ENCODE results near the gene MAP7D1. TPM values are rescaled to one million over a fixed set of nuclear protein-coding genes. Genes with fewer than 3 reads are reported as not detected.
A peak's percentile ranks its signal among the peaks of the same experiment; 100 is the strongest.

The MAP7D1 gene
- 100 to 1,000 TPM; 122 to 133 TPM for total RNA-seq

DNA sequence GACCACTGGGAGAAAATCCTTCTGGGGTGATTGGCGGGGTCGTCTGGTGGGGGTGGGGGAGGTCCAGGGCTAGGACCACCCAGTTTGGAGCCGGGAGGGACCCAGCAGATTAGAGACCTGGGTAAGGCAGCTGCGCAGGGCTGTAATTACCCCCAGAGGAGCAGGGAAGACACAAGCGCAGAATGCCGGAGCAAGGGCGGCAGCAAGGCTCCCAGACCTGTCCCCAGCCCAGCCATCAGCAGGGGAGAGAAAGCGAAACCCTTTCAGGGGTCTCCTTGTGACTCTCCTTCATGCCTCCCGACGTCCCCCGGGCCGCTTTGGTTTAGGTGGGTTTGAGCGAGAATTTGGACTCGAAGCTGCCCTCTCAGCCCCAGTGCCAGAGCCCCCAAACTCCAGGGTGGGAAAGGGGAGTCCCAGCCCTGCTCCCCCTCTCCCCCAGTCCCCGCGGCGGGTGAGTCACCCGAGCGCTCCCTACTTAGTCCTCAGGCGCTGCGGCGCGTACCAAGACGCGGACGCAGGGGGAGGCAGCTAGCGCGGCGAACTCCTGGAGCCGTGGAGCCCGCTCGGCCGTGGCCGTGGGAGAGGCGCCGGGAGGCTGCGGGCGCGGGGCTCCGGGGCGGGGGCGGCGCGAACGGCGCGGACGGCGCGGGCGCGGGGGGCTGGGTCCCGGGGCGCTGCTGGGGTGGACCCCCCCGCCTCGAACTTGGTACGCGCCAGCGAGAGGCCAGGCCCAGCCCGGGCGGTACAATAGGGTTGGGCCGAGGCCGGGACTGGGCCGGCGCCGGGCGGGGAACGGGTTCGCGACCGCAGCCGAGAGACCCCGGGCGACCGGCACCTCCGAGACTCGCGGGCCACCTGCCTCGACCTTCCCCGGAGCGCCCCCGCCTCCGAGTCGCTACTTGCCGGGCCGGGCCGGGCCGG is at the start of gene MAP7D1:
Gene MAP7D1 (plus strand): TSS at position 753 of the 921 bp plus-strand sequence. CDS start 258 bp downstream, outside the sequence.
- Mint-ChIP-seq H3K36me3 (ENCODE audit: low read depth) (peaks cover 24% of the 10 kb centered on the region), H3K27me3 (no peaks in the 10 kb centered on the region), H3K4me3 (peak within 1 kb of the TSS; percentile 88), H3K9me3 (ENCODE audit: low read depth) (no peaks in the 10 kb centered on the region), H3K4me1 (peaks cover 68% of the 10 kb centered on the region), H3K27ac (peak within 1 kb of the TSS; percentile 90)
- intact Hi-C loops (cut with DNase I, micrococcal nuclease), result loop anchor here in 1 of 2 experiments (1.0 to 5.0 kb wide), 4 partner anchors 69 to 1288 kb away; partner anchors contain the start of genes SFPQ and THRAP3
- peak; percentile 57 for ATAC-seq
- CTCF ChIA-PET, result interaction anchor here (0.7 to 1.4 kb wide), 5 partner anchors 33 to 1079 kb away, joined by 3 to 6 read pairs (median 5); no protein-coding TSS in a partner anchor
- POLR2A ChIA-PET, result interaction anchor here (0.9 to 1.0 kb wide), 2 partner anchors 68 kb away, joined by 4 to 5 read pairs; partner anchors contain the start of gene THRAP3
- DNase-seq, result peak; percentile 92

- Mint-ChIP-seq H3K27me3 (no peaks in the 10 kb centered on the region), H3K36me3 (ENCODE audit: low read depth) (no peaks in the 10 kb centered on the region), H3K9me3 (ENCODE audit: low read depth) (no peaks in the 10 kb centered on the region), H3K4me3 (no peak overlapping the region), H3K4me1 (peaks cover 15% of the 10 kb centered on the region), H3K27ac (no peak overlapping the region)
- CTCF ChIA-PET, result interaction anchor here (0.6 to 1.3 kb wide), 4 partner anchors 26 to 1754 kb away, joined by 3 to 4 read pairs (median 3); no protein-coding TSS in a partner anchor
- DNase-seq (no peak), ATAC-seq (no peak)
- intact Hi-C loops (cut with DNase I, micrococcal nuclease), result no loop called here
- POLR2A ChIA-PET, result no interaction called here
These were observed 49.7 kb upstream of the MAP7D1 start for GRCh38 chr1:36106269-36106668.

GRCh38 chr1:36107394-36107793 is 48.6 kb upstream of the MAP7D1 start:
- CTCF ChIA-PET, result interaction anchor here (0.5 to 1.3 kb wide), 4 partner anchors 10 to 279 kb away, joined by 3 to 5 read pairs (median 3); no protein-coding TSS in a partner anchor
- intact Hi-C loops (cut with DNase I, micrococcal nuclease), result no loop called here
- Mint-ChIP-seq H3K27me3 (no peaks in the 10 kb centered on the region), H3K4me3 (no peak overlapping the region), H3K36me3 (ENCODE audit: low read depth) (no peaks in the 10 kb centered on the region), H3K9me3 (ENCODE audit: low read depth) (no peaks in the 10 kb centered on the region), H3K27ac (no peak overlapping the region), H3K4me1 (peaks cover 17% of the 10 kb centered on the region)
- ATAC-seq (no peak), DNase-seq (no peak)
- POLR2A ChIA-PET, result no interaction called here

- Mint-ChIP-seq H3K9me3 (ENCODE audit: low read depth) (no peaks in the 10 kb centered on the region), H3K4me3 (no peak overlapping the region), H3K36me3 (ENCODE audit: low read depth) (no peaks in the 10 kb centered on the region), H3K27ac (no peak overlapping the region), H3K4me1 (peaks cover 17% of the 10 kb centered on the region), H3K27me3 (no peaks in the 10 kb centered on the region)
- ChIA-PET CTCF (interaction anchor here (0.9 kb wide), 1 partner anchor 9 kb away, joined by 5 read pairs; no protein-coding TSS in a partner anchor), POLR2A (no interaction called here)
- no peak for ATAC-seq
- intact Hi-C loops (cut with DNase I, micrococcal nuclease), result no loop called here
- DNase-seq, result no peak
These were observed 47.6 kb upstream of the MAP7D1 start for GRCh38 chr1:36108314-36108713.

DNA sequence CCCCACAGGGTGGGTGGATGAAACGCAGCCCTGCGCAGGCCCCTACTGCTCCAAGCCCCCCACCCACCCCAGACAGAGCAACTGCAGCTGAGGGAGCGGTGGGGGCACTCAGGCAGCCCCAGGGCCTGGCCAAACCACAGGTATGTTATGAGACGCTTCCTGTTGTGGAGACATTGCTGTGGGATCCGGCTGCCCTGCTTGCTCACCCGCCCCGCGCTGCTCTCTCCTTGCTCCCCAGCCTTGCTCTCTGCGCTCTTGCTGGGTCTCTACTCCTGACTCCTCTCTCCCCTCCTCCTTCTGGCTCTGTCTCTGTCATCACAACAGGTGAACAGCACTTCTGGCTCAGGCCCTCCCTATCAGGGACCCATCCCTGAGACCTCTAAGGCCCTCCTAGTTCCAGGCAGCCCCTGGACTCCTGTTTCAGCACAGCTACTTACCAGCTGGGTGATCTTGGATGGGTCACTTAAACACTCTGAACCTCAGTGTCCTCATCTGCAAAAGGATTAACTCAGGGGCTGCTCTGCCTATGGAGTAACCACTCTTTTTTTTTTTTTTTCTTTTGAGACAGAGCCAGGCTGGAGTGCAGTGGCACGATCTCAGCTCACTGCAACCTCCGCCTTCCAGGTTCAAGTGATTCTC is 46.8 kb upstream of the MAP7D1 start:
- no peaks in the 10 kb centered on the region for H3K27me3 Mint-ChIP-seq
- ATAC-seq (peak; percentile 96), DNase-seq (peak; percentile 68)
- H3K4me3 Mint-ChIP-seq, result no peak overlapping the region
- H3K9me3 Mint-ChIP-seq (ENCODE audit: low read depth), result no peaks in the 10 kb centered on the region
- ChIA-PET CTCF (interaction anchor here (1.2 kb wide), 1 partner anchor 26 kb away, joined by 3 read pairs; no protein-coding TSS in a partner anchor), POLR2A (interaction anchor here (0.7 kb wide), 1 partner anchor 156 kb away, joined by 4 read pairs; no protein-coding TSS in a partner anchor)
- no peaks in the 10 kb centered on the region for H3K36me3 Mint-ChIP-seq (ENCODE audit: low read depth)
- intact Hi-C loops (cut with DNase I, micrococcal nuclease), result no loop called here
- H3K4me1 Mint-ChIP-seq, result peaks cover 17% of the 10 kb centered on the region
- peak overlapping the region; percentile 68 for H3K27ac Mint-ChIP-seq

GRCh38 chr1:36111151-36111550 is 44.8 kb upstream of the MAP7D1 start:
- Mint-ChIP-seq H3K27me3 (no peaks in the 10 kb centered on the region), H3K27ac (no peak overlapping the region), H3K36me3 (ENCODE audit: low read depth) (no peaks in the 10 kb centered on the region), H3K4me3 (no peak overlapping the region), H3K4me1 (peaks cover 17% of the 10 kb centered on the region), H3K9me3 (ENCODE audit: low read depth) (no peaks in the 10 kb centered on the region)
- CTCF ChIA-PET, result interaction anchor here (0.6 to 1.5 kb wide), 2 partner anchors 11 to 23 kb away, joined by 3 to 10 read pairs; no protein-coding TSS in a partner anchor
- DNase-seq (no peak), ATAC-seq (no peak)
- intact Hi-C loops (cut with DNase I, micrococcal nuclease), result no loop called here
- POLR2A ChIA-PET, result interaction anchor here (0.6 kb wide), 1 partner anchor 340 kb away, joined by 4 read pairs; no protein-coding TSS in a partner anchor

GRCh38 chr1:36112823-36113222 is 43.1 kb upstream of the MAP7D1 start:
- no peak overlapping the region for H3K4me3 Mint-ChIP-seq
- H3K27me3 Mint-ChIP-seq, result no peaks in the 10 kb centered on the region
- ChIA-PET POLR2A (no interaction called here), CTCF (interaction anchor here (0.9 kb wide), 1 partner anchor 37 kb away, joined by 3 read pairs; no protein-coding TSS in a partner anchor)
- no peaks in the 10 kb centered on the region for H3K9me3 Mint-ChIP-seq (ENCODE audit: low read depth)
- H3K36me3 Mint-ChIP-seq (ENCODE audit: low read depth), result no peaks in the 10 kb centered on the region
- intact Hi-C loops (cut with DNase I, micrococcal nuclease), result no loop called here
- DNase-seq, result no peak
- no peak for ATAC-seq
- peaks cover 17% of the 10 kb centered on the region for H3K4me1 Mint-ChIP-seq
- H3K27ac Mint-ChIP-seq, result no peak overlapping the region

GRCh38 chr1:36114371-36114770 is 41.6 kb upstream of the MAP7D1 start:
- no peaks in the 10 kb centered on the region for H3K9me3 Mint-ChIP-seq (ENCODE audit: low read depth)
- ChIA-PET POLR2A (interaction anchor here (0.7 kb wide), 1 partner anchor 12 kb away, joined by 5 read pairs; no protein-coding TSS in a partner anchor), CTCF (interaction anchor here (1.3 to 2.5 kb wide), 2 partner anchors 20 to 171 kb away, joined by 3 to 8 read pairs; no protein-coding TSS in a partner anchor)
- DNase-seq, result no peak
- H3K36me3 Mint-ChIP-seq (ENCODE audit: low read depth), result no peaks in the 10 kb centered on the region
- no peak overlapping the region for H3K27ac Mint-ChIP-seq
- ATAC-seq, result no peak
- intact Hi-C loops (cut with DNase I, micrococcal nuclease), result no loop called here
- H3K4me1 Mint-ChIP-seq, result peaks cover 5% of the 10 kb centered on the region
- no peaks in the 10 kb centered on the region for H3K27me3 Mint-ChIP-seq
- no peak overlapping the region for H3K4me3 Mint-ChIP-seq

DNA sequence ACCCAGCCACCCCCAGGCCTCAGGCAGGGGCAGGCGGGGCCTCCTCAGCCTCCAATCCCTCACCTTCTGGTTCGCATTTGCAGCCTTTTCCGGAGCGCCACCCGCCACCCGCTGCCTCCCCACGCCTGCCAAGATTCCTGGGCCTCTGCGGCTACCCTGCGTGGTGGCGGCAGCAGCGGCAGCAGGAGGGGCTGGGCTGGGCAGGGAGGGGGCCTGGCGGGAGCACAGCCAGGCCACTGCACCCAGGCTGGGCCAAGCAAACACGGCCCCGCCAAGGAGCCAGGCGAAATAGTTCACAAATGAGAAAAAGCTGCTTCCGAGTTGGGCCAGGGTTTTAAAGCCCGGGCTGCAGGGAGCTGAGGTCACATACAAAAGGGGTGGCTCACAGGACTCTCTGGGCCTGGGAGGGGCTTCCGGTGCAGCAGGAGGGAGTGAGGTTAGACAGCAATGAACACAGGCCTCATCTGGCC is 40.7 kb upstream of the MAP7D1 start:
- no peak overlapping the region for H3K4me3 Mint-ChIP-seq
- H3K9me3 Mint-ChIP-seq (ENCODE audit: low read depth), result no peaks in the 10 kb centered on the region
- ATAC-seq (no peak), DNase-seq (no peak)
- POLR2A ChIA-PET, result no interaction called here
- H3K27ac Mint-ChIP-seq, result no peak overlapping the region
- H3K4me1 Mint-ChIP-seq, result peaks cover 4% of the 10 kb centered on the region
- no peaks in the 10 kb centered on the region for H3K36me3 Mint-ChIP-seq (ENCODE audit: low read depth)
- intact Hi-C loops (cut with DNase I, micrococcal nuclease), result no loop called here
- CTCF ChIA-PET, result interaction anchor here (2.5 kb wide), 1 partner anchor 170 kb away, joined by 8 read pairs; no protein-coding TSS in a partner anchor
- H3K27me3 Mint-ChIP-seq, result no peaks in the 10 kb centered on the region

DNA sequence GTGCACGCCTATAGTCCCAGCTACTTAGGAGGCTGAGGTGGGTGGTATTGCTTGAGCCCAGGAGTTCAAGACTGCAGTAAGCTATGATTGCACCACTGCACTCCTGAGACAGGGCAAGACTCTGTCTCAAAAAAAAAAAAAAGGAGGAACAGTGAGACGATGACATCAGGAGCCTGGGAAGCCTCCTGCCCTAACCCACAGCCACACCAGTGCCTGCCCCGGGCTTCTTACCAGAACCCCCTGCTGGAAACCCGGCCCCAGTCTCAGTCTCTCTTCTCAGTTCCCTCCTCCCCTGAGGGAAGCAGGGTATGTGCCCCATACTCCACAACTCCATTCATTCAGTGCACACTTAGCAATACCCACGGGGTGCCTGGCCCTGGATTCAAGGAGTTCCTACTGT is 40.0 kb upstream of the MAP7D1 start:
- no peak for ATAC-seq
- CTCF ChIA-PET, result interaction anchor here (1.9 to 2.5 kb wide), 2 partner anchors 19 to 170 kb away, joined by 5 to 8 read pairs; no protein-coding TSS in a partner anchor
- intact Hi-C loops (cut with DNase I, micrococcal nuclease), result no loop called here

GRCh38 chr1:36116901-36117300 is 39.1 kb upstream of the MAP7D1 start:
- CTCF ChIA-PET, result interaction anchor here (0.9 to 1.9 kb wide), 3 partner anchors 12 to 18 kb away, joined by 4 to 5 read pairs (median 5); no protein-coding TSS in a partner anchor
- POLR2A ChIA-PET, result interaction anchor here (1.2 kb wide), 1 partner anchor 152 kb away, joined by 3 read pairs; no protein-coding TSS in a partner anchor
- intact Hi-C loops (cut with DNase I, micrococcal nuclease), result no loop called here
- Mint-ChIP-seq H3K27ac (no peak overlapping the region), H3K36me3 (ENCODE audit: low read depth) (no peaks in the 10 kb centered on the region), H3K27me3 (peaks cover 3% of the 10 kb centered on the region), H3K4me1 (no peaks in the 10 kb centered on the region), H3K9me3 (ENCODE audit: low read depth) (no peaks in the 10 kb centered on the region), H3K4me3 (no peak overlapping the region)
- DNase-seq (no peak), ATAC-seq (peak; percentile 19)

More for the DNA sequence above, 40.0 kb upstream of the MAP7D1 start:
- Mint-ChIP-seq H3K27ac (no peak overlapping the region), H3K4me3 (no peak overlapping the region), H3K4me1 (peaks cover 4% of the 10 kb centered on the region), H3K27me3 (no peaks in the 10 kb centered on the region), H3K9me3 (ENCODE audit: low read depth) (no peaks in the 10 kb centered on the region), H3K36me3 (ENCODE audit: low read depth) (no peaks in the 10 kb centered on the region)
- POLR2A ChIA-PET, result no interaction called here
- no peak for DNase-seq
